A549 treated with AZD9567 at 1 μM for 4 hours (cell line): ENCODE results near the gene LDHA. TPM values are rescaled to one million over a fixed set of nuclear protein-coding genes. Genes with fewer than 3 reads are reported as not detected.

Experiments used
- total RNA-seq: library from RNA; stranded (reverse); fragments of 200-300 nt; extraction: Qiagen RNA extraction; gene quantifications from 5 replicates; pipeline ENCODE4 v1.2.3, GENCODE V29; 2022; ENCODE audit not compliant: insufficient read depth

LDHA gene
- total RNA-seq = 2,564 to 4,313 TPM (median 3,078 TPM) in 5 replicates

GRCh38 chr11:18394275-18394927, at the start of gene LDHA:
Gene LDHA (plus strand): TSS chr11:18394563. CDS start chr11:18396843, 2,280 bp downstream.

GRCh38 chr11:18455686-18456372, 61.5 kb downstream of the LDHA start, which contains the start of gene LDHAL6A:
Gene LDHAL6A (plus strand): TSS chr11:18455856. CDS start chr11:18456681, 825 bp downstream.

Other genes with a start within 250 kb of the LDHA start
- not detected in 5 replicates for gene MRGPRX4, start 221.7 kb upstream of the LDHA start, total RNA-seq
- gene SAA4, start 157.8 kb upstream of the LDHA start, total RNA-seq = not detected in 5 replicates
- 0.17 to 0.21 TPM in 2 of 5 replicates, not detected in the others for gene SAA2, start 145.9 kb upstream of the LDHA start, total RNA-seq
- 1.5 to 2.9 TPM (median 1.7 TPM) in 4 of 5 replicates, not detected in the other for gene SAA1, start 128.3 kb upstream of the LDHA start, total RNA-seq
- 13.2 to 19.0 TPM (median 14.6 TPM) in 5 replicates for gene HPS5, start 72.4 kb upstream of the LDHA start, total RNA-seq
- gene GTF2H1, start 72.0 kb upstream of the LDHA start, total RNA-seq = 32.1 to 39.4 TPM (median 33.5 TPM) in 5 replicates
- 0.10 to 0.15 TPM (median 0.15 TPM) in 3 of 5 replicates, not detected in the others for gene LDHC, start 17.8 kb downstream of the LDHA start, total RNA-seq
- not detected in 5 replicates for gene LDHAL6A, start 61.3 kb downstream of the LDHA start, total RNA-seq
- gene TSG101, start 132.4 kb downstream of the LDHA start, total RNA-seq = 95.6 to 154 TPM (median 101 TPM) in 5 replicates
- 18.3 to 22.1 TPM (median 21.0 TPM) in 5 replicates for gene UEVLD, start 194.2 kb downstream of the LDHA start, total RNA-seq
- 1.8 to 2.6 TPM (median 2.1 TPM) in 4 of 5 replicates, not detected in the other for gene MISFA, start 205.2 kb downstream of the LDHA start, total RNA-seq
- gene SPTY2D1, start 239.8 kb downstream of the LDHA start, total RNA-seq = 15.7 to 20.7 TPM (median 18.0 TPM) in 5 replicates